ENCODE measurements around the gene ASB3.

DNA sequence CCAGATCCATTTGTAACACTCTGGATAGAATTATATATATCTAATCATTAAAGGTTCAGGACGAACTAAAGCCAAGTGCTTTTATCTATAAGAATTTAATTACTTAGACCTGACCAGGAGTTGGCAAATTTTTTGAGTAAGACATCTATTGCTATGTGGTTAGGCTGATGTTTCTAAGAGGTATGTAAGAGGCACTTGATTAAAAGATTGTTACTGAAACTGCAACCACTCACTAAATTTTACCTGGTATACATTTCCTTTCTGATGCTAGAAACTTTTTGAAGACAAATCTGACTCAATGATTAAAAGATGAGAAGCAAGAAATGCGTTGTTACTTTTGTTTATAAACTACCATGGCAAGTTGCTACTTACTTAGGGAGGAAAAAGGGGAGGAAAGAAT, 95.9 kb downstream of the ASB3 start:
- TF ChIP-seq, protein P1, sequence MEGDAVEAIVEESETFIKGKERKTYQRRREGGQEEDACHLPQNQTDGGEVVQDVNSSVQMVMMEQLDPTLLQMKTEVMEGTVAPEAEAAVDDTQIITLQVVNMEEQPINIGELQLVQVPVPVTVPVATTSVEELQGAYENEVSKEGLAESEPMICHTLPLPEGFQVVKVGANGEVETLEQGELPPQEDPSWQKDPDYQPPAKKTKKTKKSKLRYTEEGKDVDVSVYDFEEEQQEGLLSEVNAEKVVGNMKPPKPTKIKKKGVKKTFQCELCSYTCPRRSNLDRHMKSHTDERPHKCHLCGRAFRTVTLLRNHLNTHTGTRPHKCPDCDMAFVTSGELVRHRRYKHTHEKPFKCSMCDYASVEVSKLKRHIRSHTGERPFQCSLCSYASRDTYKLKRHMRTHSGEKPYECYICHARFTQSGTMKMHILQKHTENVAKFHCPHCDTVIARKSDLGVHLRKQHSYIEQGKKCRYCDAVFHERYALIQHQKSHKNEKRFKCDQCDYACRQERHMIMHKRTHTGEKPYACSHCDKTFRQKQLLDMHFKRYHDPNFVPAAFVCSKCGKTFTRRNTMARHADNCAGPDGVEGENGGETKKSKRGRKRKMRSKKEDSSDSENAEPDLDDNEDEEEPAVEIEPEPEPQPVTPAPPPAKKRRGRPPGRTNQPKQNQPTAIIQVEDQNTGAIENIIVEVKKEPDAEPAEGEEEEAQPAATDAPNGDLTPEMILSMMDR (IDR thresholded peaks at IDR 0.05), result no peak
- no peak for TF ChIP-seq POLR2A (IDR thresholded peaks at IDR 0.05)

Measured in lower leg skin (tissue), 3 donors.